Colon (tissue), 2 donors: ENCODE data around the gene FGF3.

Experiments
- FAIRE-seq: peaks from 2 replicates; lab custom pipeline; 2012; peaks lifted over from hg19 to GRCh38; lab: Jason Lieb, UNC
- donor health status: control.
- donor health status: control.

Gene FGF3

GRCh38 chr11:69818603-69819441, at the start of gene FGF3:
TSS of gene FGF3 (minus strand) at chr11:69819416. CDS start at chr11:69818933, 483 bp downstream.
- FAIRE-seq, result no peak

GRCh38 chr11:69868871-69869270, 49.7 kb upstream of the FGF3 start:
- FAIRE-seq, result no peak

GRCh38 chr11:69868006-69868810, 49.0 kb upstream of the FGF3 start:
- FAIRE-seq, result no peak

- no peak for FAIRE-seq
Observed at GRCh38 chr11:69867076-69868005, 48.1 kb upstream of the FGF3 start.

- no peak for FAIRE-seq
Observed at GRCh38 chr11:69866648-69867047, 47.4 kb upstream of the FGF3 start.

GRCh38 chr11:69865707-69866106, 46.5 kb upstream of the FGF3 start:
- FAIRE-seq, result no peak

GRCh38 chr11:69864686-69865661, 45.8 kb upstream of the FGF3 start:
- FAIRE-seq, result no peak

GRCh38 chr11:69863544-69864200, 44.5 kb upstream of the FGF3 start:
- FAIRE-seq, result no peak

- FAIRE-seq, result no peak
Observed at GRCh38 chr11:69862797-69863543, 43.8 kb upstream of the FGF3 start.

- FAIRE-seq, result no peak
Observed at GRCh38 chr11:69862331-69862771, 43.1 kb upstream of the FGF3 start.

- no peak for FAIRE-seq
Observed at GRCh38 chr11:69861901-69862300, 42.7 kb upstream of the FGF3 start.

GRCh38 chr11:69860796-69861445, 41.7 kb upstream of the FGF3 start:
- FAIRE-seq, result no peak

GRCh38 chr11:69860244-69860643, 41.0 kb upstream of the FGF3 start:
- no peak for FAIRE-seq

- no peak for FAIRE-seq
Observed at GRCh38 chr11:69859275-69859934, 40.2 kb upstream of the FGF3 start.

GRCh38 chr11:69855421-69855820, 36.2 kb upstream of the FGF3 start:
- FAIRE-seq, result no peak

GRCh38 chr11:69854713-69855112, 35.5 kb upstream of the FGF3 start:
- no peak for FAIRE-seq

- FAIRE-seq, result no peak
Observed at GRCh38 chr11:69852056-69852455, 32.8 kb upstream of the FGF3 start.

GRCh38 chr11:69848201-69848600, 29.0 kb upstream of the FGF3 start:
- no peak for FAIRE-seq
